Neural progenitor cell (in vitro differentiated cells): ENCODE data around the gene PLB1. TPM values are rescaled to one million over a fixed set of nuclear protein-coding genes. Genes with fewer than 3 reads are reported as not detected.

Source experiments
- DNase-seq: peaks from one replicate; pipeline ENCODE4 v3.0.0-alpha.2; 2016; ENCODE audit warnings: low spot score
- H2AFZ ChIP-seq: fragments of 200-600 bp; sonication (generic); replicated peaks from 2 replicates; pipeline ENCODE4 v1.6.1; 2016; ENCODE audit warnings: antibody characterized with exemption
- H3F3A ChIP-seq: fragments of 200-600 bp; sonication (generic); 2 replicates; pipeline ENCODE4 v1.6.1; 2016; ENCODE audit warnings: antibody characterized with exemption, low read depth
- H3K27ac ChIP-seq: fragments of 200-600 bp; sonication (generic); 2 replicates; pipeline ENCODE4 v1.5.1; 2016; ENCODE audit warnings: mild to moderate bottlenecking
- H3K27me3 ChIP-seq: fragments of 200-600 bp; sonication (generic); 2 replicates; pipeline ENCODE4 v1.6.1; 2016; ENCODE audit warnings: mild to moderate bottlenecking, moderate library complexity
- H3K36me3 ChIP-seq: fragments of 200-600 bp; sonication (generic); 2 replicates; pipeline ENCODE4 v1.5.1; 2016
- H3K4me1 ChIP-seq: fragments of 200-600 bp; sonication (generic); 2 replicates; pipeline ENCODE4 v1.6.1; 2016; ENCODE audit warnings: mixed run types
- H3K4me2 ChIP-seq: fragments of 200-600 bp; sonication (generic); 2 replicates; pipeline ENCODE4 v1.6.1; 2016
- H3K4me3 ChIP-seq: fragments of 200-600 bp; sonication (generic); 2 replicates; pipeline ENCODE4 v1.5.1; 2016
- H3K79me2 ChIP-seq: fragments of 200-600 bp; sonication (generic); 2 replicates; pipeline ENCODE4 v1.6.1; 2016; ENCODE audit warnings: low read depth
- H3K9ac ChIP-seq: fragments of 200-600 bp; sonication (generic); 2 replicates; pipeline ENCODE4 v1.6.1; 2016
- H3K9me3 ChIP-seq: fragments of 200-600 bp; sonication (generic); 2 replicates; pipeline ENCODE4 v1.5.1; 2016; ENCODE audit warnings: low read depth
- H4K20me1 ChIP-seq: fragments of 200-600 bp; sonication (generic); 2 replicates; pipeline ENCODE4 v1.6.1; 2016; ENCODE audit warnings: low read depth
- H3K27ac Mint-ChIP-seq: 3 replicates; pipeline ENCODE4 v1.8.0; 2021; ENCODE audit warnings: mixed read lengths
- H3K27me3 Mint-ChIP-seq: 2 replicates; pipeline ENCODE4 v1.8.0; 2022; ENCODE audit warnings: low read depth, mild to moderate bottlenecking, inconsistent platforms, moderate library complexity, mixed read lengths; ENCODE audit not compliant: insufficient read depth
- H3K36me3 Mint-ChIP-seq: 3 replicates; pipeline ENCODE4 v1.8.0; 2021; ENCODE audit warnings: mixed read lengths
- H3K4me1 Mint-ChIP-seq: 3 replicates; pipeline ENCODE4 v1.8.0; 2021; ENCODE audit warnings: mixed read lengths
- H3K4me3 Mint-ChIP-seq: 3 replicates; pipeline ENCODE4 v1.8.0; 2021; ENCODE audit warnings: mild to moderate bottlenecking, moderate library complexity, mixed read lengths
- H3K9me3 Mint-ChIP-seq: 3 replicates; pipeline ENCODE4 v1.8.0; 2020; ENCODE audit warnings: mixed read lengths
- EZH2 ChIP-seq: fragments of 200-600 bp; sonication (generic); IDR thresholded peaks from 2 replicates; pipeline ENCODE4 v1.6.1; 2017; ENCODE audit warnings: antibody characterized with exemption, mild to moderate bottlenecking, moderate library complexity
- EZH2phosphoT487 ChIP-seq: fragments of 200-600 bp; sonication (generic); IDR thresholded peaks from 2 replicates; pipeline ENCODE4 v1.6.1; 2017; ENCODE audit warnings: antibody characterized with exemption
- total RNA-seq: library from RNA; depleted of rRNA; stranded (reverse); fragments of >200 nt; gene quantifications from 2 replicates; pipeline ENCODE4 v1.2.3, GENCODE V29; 2015; ENCODE audit warnings: low replicate concordance
- TF ChIP-seq, protein P1 (sequence below): fragments of 200-600 bp; sonication (generic); IDR thresholded peaks from 2 replicates; pipeline ENCODE4 v1.5.1; 2017; ENCODE audit warnings: antibody characterized with exemption, mild to moderate bottlenecking

PLB1 gene
- total RNA-seq, 1 donor from 2014 or later = not detected

DNA sequence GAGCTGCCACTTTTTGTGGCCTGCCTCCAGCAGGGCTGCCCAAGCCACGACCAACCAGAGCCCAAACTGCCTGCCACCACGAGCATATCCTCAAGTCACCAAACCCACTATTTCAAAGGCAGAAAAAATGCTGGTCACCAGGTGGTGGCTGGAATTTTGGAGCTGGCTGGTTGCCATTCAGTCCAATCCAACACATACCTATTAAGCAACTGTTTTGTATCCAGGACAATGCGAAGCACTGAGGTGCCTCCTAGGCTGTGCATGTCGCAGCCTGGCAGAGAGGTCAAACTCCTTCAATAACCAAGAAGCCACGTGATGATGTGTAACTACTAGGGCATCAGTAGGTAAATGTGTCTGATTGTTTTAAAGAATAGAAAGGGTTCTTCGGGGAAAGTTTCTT is 147.5 kb downstream of the PLB1 start:
- Mint-ChIP-seq H3K4me3 (peak overlapping the region; percentile 57), H3K36me3 (peaks cover 2% of the 10 kb centered on the region), H3K27me3 (peaks cover 13% of the 10 kb centered on the region)

DNA sequence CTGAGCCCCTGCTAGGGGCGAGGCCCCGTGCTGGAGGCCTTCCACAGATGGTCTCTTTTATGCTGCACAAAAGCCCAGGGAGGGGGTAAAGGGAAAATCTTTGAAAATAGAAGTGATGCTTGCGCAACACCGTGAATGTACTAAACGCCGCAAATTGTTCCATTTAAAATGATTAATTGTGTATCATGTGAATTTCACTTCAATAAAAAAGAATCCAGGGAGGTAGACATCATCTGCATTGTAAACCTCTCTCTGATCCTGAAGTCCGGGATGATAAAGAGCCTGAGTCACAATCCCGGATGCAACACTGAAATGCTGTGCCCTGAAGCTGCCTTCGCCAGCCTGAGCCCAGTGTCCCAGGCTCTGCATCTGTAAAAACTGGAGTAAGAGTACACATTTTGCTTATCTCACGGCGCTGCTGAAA is 148.1 kb downstream of the PLB1 start:
- peaks cover 2% of the 10 kb centered on the region for H3K9me3 Mint-ChIP-seq
- H3K27ac Mint-ChIP-seq = peak overlapping the region; percentile 92
- peaks cover 38% of the 10 kb centered on the region for H3K4me1 Mint-ChIP-seq
- Histone ChIP-seq H3K4me2 (peak overlapping the region; percentile 60), H2AFZ (peak overlapping the region; percentile 73), H3K9me3 (no peaks in the 10 kb centered on the region), H3K4me3 (no peak overlapping the region), H3K36me3 (no peaks in the 10 kb centered on the region), H3K9ac (no peak overlapping the region), H3K27me3 (no peaks in the 10 kb centered on the region), H3K27ac (no peak overlapping the region), H3F3A (no peaks in the 10 kb centered on the region), H4K20me1 (no peaks in the 10 kb centered on the region), H3K79me2 (no peaks in the 10 kb centered on the region), H3K4me1 (peaks cover 22% of the 10 kb centered on the region)
- DNase-seq = no peak
- H3K36me3 Mint-ChIP-seq = peaks cover 2% of the 10 kb centered on the region
- peaks cover 10% of the 10 kb centered on the region for H3K27me3 Mint-ChIP-seq
- TF ChIP-seq, protein P1, sequence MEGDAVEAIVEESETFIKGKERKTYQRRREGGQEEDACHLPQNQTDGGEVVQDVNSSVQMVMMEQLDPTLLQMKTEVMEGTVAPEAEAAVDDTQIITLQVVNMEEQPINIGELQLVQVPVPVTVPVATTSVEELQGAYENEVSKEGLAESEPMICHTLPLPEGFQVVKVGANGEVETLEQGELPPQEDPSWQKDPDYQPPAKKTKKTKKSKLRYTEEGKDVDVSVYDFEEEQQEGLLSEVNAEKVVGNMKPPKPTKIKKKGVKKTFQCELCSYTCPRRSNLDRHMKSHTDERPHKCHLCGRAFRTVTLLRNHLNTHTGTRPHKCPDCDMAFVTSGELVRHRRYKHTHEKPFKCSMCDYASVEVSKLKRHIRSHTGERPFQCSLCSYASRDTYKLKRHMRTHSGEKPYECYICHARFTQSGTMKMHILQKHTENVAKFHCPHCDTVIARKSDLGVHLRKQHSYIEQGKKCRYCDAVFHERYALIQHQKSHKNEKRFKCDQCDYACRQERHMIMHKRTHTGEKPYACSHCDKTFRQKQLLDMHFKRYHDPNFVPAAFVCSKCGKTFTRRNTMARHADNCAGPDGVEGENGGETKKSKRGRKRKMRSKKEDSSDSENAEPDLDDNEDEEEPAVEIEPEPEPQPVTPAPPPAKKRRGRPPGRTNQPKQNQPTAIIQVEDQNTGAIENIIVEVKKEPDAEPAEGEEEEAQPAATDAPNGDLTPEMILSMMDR = no peak
- TF ChIP-seq EZH2 (no peak), EZH2phosphoT487 (no peak)
- H3K4me3 Mint-ChIP-seq = peak overlapping the region; percentile 57

More for the DNA sequence above, 147.5 kb downstream of the PLB1 start:
- Histone ChIP-seq H3K9ac (no peak overlapping the region), H3K79me2 (no peaks in the 10 kb centered on the region), H3F3A (no peaks in the 10 kb centered on the region), H3K36me3 (no peaks in the 10 kb centered on the region), H3K4me3 (no peak overlapping the region), H3K27me3 (no peaks in the 10 kb centered on the region), H4K20me1 (no peaks in the 10 kb centered on the region), H3K4me2 (peak overlapping the region; percentile 60), H2AFZ (no peak overlapping the region), H3K9me3 (no peaks in the 10 kb centered on the region), H3K4me1 (peaks cover 22% of the 10 kb centered on the region), H3K27ac (no peak overlapping the region)
- H3K27ac Mint-ChIP-seq = peak overlapping the region; percentile 92
- H3K9me3 Mint-ChIP-seq = peaks cover 2% of the 10 kb centered on the region
- TF ChIP-seq, protein P1 = no peak
- TF ChIP-seq EZH2phosphoT487 = no peak
- TF ChIP-seq EZH2 = no peak
- peaks cover 35% of the 10 kb centered on the region for H3K4me1 Mint-ChIP-seq
- no peak for DNase-seq

DNA sequence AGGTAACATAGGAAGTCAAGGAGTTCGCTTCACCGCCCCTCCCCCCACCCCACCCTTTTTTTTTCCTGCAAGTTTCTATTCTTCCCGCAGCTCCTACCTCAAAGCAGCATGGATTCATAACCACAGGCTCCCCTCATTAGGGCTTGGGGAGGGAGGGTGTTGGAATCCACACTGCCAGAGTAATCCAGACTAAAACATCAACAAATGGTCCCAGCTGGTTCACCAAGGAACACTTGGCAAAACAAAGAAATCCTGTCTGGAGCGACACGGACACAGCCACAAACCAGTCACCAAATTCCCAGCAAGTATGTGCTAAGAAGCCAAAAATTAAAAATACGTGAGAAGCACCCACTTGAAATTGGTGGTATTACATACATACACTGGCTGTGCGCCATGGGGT is 148.9 kb downstream of the PLB1 start:
- no peaks in the 10 kb centered on the region for H3K36me3 ChIP-seq
- TF ChIP-seq, protein P1 = no peak
- TF ChIP-seq EZH2 (no peak), EZH2phosphoT487 (no peak)
- no peaks in the 10 kb centered on the region for H3K27me3 ChIP-seq
- no peaks in the 10 kb centered on the region for H4K20me1 ChIP-seq
- H3K9me3 ChIP-seq = no peaks in the 10 kb centered on the region
- peak overlapping the region; percentile 60 for H3K4me2 ChIP-seq
- H3K4me1 ChIP-seq = peaks cover 22% of the 10 kb centered on the region
- Mint-ChIP-seq H3K9me3 (peaks cover 2% of the 10 kb centered on the region), H3K27me3 (peaks cover 7% of the 10 kb centered on the region), H3K4me3 (peak overlapping the region; percentile 53), H3K36me3 (peaks cover 2% of the 10 kb centered on the region), H3K27ac (no peak overlapping the region), H3K4me1 (peaks cover 47% of the 10 kb centered on the region)
- no peaks in the 10 kb centered on the region for H3F3A ChIP-seq
- peak overlapping the region; percentile 30 for H2AFZ ChIP-seq
- DNase-seq = no peak
- no peak overlapping the region for H3K9ac ChIP-seq
- H3K27ac ChIP-seq = no peak overlapping the region
- no peaks in the 10 kb centered on the region for H3K79me2 ChIP-seq
- H3K4me3 ChIP-seq = no peak overlapping the region
